HG03521 (cell line): ENCODE results near the gene SLC39A7.

ENCODE experiments used
- ATAC-seq: cut with Tn5 transposase; IDR thresholded peaks from one replicate; pipeline ENCODE4 v1.9.1; 2021; ENCODE audit warnings: mild to moderate bottlenecking, moderate library complexity; ENCODE audit not compliant: unreplicated experiment

SLC39A7 gene, protein sequence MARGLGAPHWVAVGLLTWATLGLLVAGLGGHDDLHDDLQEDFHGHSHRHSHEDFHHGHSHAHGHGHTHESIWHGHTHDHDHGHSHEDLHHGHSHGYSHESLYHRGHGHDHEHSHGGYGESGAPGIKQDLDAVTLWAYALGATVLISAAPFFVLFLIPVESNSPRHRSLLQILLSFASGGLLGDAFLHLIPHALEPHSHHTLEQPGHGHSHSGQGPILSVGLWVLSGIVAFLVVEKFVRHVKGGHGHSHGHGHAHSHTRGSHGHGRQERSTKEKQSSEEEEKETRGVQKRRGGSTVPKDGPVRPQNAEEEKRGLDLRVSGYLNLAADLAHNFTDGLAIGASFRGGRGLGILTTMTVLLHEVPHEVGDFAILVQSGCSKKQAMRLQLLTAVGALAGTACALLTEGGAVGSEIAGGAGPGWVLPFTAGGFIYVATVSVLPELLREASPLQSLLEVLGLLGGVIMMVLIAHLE

DNA sequence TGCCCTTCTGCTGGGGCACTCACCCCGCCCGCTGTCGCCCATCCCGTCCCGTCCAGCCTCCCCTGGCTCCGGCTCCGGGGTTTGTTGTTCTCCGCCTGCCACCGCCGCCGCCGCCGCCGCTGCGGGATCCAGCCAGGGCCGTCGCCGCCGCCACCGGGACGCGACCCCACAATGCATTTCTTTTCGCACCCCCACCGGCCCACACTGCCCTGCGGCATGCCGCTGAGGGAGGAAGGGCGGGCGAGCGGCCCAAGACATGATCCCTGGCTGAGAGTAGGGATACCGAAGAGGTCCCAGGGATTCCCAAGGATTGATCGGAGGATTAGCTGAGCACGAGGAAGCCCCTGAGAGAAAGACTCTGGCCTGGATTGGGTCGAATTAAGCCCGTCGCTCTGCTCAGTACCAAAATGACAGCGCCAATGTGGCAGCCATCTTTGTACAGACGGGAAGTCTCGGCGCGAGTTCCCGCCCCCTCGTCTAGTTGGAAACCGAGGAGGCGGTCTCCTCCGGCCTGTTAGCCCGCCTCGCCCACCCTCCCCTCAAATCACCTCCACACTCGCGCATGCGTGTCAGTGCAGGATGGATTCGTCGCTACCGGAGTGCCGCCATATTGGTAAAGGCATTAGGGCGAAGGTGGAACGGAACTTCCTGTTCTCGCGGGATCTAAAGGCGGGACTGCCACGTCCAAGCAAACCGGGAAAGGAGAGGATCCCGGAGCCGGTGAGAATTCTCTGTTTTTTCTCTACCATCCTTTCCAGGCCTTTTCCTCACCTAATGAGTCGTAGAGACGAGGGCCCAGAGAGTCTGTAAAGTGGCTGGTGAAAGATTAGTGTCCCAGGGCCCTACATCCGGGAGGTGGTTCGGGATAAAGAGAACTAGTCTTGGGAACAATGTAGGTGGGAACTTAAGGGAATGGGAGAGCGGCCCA lies at the start of gene SLC39A7, which contains the start of gene RXRB:
Gene SLC39A7 (plus strand): TSS at position 649 of the 928 bp plus-strand sequence. CDS start 379 bp downstream, outside the sequence.
Gene RXRB (minus strand): TSS at position 447 of the 928 bp plus-strand sequence. CDS start 189 bp downstream, at position 258.
- ATAC-seq = peak; percentile 57

DNA sequence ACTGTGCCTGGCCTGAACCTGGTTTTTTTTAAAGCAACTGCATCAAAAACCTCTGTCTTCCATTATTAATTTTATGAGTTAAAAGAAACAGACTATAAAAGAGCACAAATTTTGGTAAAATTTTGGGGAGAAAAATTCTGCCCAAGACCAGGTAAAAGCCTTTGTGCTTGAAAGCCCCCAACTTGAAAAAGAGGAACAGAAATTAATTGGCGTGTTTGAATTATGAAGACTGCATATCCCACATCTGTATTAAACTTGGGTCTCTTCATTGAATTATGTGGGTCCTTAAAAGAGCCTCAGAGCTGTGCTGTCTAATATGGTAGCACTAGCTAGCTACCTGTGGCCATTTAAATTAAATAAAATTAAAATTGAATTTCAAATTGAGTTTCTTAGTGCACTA lies 49.6 kb upstream of the SLC39A7 start:
- ATAC-seq = no peak

DNA sequence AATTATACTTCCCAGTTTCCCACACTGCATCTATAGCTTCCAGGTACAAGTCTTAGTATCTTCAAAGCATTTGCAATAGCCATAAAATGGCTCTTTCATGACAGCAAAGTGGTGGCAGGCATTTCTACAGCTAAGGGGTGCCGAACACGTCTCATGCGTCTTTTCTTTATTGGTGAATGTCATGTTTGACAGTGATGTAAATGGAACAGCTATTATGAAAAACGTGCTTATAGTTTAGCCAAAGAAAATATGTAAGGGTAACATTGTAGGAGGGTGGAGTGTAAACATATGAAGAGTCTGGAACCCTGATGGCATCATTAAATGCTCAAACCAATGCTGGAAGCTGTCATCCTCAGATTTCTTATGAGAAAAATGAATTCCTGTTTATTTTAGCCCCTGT lies 46.3 kb upstream of the SLC39A7 start:
- no peak for ATAC-seq

DNA sequence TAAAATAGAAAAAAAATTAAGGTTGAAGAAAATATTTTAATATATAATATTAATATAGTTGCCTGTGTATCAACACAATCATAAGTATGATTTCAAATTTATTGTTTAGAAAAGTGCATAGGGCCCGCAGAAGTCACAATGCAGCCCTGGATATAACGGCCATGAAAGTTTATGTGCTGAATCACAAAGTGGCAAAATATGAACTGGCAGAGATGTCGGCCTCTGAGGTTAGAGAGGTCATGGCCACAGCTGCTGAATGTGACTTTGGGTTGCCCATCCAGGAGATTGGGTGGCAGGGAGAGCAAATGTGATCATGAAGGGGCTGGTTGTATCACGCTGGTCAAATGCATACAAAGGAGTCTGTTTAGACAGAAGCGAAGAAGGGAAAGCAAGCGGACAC lies 44.1 kb upstream of the SLC39A7 start:
- no peak for ATAC-seq

DNA sequence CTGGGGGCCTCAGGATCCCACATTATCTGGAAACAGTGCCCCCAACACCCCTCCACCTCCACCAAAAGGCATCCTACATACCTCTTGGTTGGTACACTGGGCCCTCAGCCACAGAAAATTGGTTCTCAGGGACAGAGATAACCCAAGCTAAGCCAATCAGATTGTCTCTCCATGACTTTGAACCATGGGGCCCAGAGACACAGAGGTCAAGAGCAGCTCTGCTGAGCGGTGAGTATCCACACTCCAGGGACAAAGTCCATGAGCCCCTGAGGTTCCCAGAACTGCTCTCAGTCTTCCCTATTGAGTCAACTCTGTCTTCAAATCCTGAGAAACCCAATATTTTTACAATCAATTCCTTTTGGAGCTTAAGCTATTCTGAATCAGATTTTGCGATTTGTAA lies 43.7 kb upstream of the SLC39A7 start:
- ATAC-seq = no peak

DNA sequence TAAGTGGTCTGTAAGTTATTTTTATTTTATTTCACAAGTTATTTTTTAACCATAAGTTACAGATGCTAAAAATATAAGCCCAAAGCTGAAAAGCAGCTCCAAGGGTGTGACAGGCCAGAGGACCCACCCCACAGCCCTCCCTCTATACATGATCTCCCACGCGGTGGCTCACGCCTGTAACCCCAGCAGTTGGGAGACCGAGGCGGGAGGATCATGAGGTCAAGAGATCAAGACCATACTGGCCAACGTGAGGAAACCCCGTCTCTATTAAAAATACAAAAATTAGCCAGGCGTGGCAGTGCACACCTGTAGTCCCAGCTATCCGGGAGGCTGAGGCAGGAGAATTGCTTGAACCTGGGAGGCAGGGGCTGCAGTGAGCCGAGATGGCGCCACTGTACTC lies 40.6 kb upstream of the SLC39A7 start:
- no peak for ATAC-seq

DNA sequence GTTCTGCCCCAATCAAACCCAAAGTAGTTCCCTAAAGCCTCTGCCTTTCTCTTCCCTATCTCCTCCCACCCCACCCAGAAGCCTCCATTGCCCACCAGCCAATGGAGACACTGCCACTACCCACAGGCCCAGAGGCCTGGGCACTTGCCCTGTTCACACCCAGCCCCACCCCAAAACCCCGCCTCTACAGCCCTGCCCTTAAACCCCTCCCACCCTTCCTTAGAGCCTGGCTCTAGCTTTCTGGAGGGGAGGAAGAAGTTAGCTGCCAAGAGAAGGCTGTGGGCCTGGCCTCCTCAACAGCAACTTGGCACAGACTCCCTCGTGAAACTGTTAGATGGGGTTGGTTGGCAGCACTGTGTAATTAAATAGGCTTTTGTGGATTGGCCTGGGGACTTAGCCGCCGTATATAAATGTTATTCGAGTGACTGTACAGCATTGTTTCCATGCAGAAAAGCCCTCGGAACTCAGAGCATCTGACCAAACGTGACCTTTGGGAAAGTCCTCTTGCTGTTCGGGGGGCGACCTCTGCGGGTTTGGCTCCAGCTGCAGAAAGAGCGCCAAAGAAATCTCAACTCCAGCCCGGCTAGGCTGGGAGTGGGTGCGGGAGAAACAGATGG lies 39.8 kb upstream of the SLC39A7 start:
- ATAC-seq = no peak

DNA sequence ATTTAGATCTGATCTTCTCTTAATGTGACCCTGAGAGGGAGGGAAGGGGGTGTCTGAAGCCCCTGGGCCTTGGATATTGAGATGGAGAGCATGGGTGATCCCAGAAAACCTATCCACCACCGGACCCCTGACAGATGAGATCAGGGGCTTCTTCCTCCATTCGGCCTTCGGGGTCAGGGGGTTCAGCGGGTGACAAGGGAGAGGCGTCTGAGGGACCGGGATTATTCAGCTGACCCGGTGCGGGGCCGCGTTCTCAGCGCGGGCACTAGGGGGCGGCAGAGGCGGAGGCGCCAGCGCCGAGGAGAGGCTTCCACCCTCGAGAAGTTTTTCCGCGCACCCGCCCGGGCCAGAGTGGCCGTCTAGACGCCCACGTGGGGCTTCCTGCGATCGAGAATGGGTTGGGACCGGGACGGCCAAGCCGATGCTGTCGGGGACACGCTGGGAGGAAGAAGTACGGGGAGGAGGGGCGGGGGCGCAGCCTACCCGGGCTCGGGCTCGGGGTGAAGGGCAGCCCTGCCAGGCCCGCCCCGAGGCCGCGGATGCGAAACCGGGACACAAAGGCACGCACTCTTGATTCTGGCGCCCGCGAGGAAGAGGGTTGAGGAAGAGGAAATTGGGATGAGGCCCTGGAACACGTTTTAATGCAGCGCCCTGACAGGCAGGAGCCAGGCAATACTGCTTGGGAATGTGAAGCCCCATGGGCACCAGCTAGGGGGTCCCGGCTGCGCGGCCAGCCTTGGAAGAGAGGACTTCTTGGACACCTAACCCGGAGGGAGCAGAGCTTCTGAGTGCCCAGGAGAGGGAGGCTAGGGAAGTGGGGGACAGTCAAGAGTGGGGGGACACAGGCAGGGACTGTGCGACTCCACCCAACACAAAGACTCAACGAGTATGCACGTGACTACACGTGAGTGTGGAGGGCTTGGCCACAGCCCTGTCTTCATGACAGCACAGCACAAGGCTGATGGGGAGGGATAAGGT lies 39.0 kb upstream of the SLC39A7 start:
- ATAC-seq = no peak

DNA sequence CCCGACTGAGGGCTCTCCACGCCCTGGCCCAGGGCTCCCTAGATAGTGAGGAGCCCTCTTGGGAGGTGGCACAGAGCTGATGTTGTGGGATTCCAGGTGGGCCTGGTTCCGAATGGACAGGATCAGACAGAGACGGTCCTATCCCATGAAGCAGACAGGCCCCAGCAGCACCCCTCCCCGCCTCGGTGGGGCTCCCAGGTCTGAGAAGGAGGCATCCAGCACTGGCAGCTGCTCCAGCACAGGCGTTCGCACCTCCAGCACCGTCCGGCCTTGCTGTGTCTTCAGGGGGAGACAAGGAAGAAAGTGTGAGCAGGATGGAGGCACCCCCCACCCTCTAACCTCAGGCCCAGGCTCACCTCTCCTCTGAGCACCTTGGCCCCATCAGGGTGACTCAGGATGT lies 37.1 kb upstream of the SLC39A7 start:
- ATAC-seq = no peak

DNA sequence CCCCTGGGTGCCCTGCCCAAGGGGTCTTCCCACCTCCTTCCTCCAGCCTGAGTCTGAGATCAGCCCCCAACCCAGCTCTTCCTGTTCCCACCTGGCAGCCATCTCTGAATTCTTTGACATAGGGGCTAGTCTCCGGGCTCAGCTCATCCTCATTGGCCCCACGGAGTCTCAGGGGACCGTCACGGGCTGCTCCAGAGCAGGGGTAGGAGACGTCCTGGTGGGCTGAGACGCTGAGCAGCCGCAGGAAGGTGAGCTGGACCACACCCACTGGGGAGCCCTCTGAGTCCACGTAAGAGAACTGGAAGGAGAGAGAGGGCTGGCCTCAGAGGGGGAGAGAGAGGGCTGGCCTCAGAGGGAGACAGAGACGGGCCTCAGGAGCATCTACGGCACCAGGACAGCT lies 36.5 kb upstream of the SLC39A7 start:
- no peak for ATAC-seq

DNA sequence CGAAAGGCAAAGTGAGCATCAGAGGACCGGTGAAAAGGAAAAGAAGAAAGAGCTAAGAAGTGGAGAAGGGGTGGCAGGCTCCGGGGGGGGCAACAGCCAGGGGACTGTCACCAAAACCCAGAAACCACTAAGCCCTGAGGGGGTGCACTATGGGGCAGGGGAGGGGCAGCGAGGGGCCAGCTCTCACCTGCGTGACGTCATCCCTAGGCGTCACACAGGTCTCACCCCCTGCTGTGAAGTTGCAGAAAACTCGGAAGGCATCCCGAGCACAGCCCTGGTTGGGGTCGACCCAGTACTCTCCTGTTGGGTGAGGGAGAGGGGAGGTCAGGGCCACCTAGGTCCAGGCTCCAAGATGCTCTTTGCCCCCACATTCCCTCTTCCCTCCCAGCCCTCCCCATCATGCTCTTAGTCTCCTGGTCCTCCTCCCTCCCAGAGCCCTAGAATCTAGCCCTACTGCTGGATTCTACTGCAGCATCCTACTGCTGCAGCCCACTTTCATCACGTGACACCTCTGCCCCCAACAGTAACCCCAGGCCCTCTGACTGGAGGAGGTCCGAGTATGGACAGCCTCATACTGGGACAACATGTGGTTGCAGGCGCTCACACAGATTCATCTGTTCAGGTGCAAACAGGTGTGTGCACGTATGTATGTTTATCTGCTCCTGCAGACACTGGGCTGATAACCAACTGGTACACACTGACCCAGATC lies 35.8 kb upstream of the SLC39A7 start:
- ATAC-seq = no peak

DNA sequence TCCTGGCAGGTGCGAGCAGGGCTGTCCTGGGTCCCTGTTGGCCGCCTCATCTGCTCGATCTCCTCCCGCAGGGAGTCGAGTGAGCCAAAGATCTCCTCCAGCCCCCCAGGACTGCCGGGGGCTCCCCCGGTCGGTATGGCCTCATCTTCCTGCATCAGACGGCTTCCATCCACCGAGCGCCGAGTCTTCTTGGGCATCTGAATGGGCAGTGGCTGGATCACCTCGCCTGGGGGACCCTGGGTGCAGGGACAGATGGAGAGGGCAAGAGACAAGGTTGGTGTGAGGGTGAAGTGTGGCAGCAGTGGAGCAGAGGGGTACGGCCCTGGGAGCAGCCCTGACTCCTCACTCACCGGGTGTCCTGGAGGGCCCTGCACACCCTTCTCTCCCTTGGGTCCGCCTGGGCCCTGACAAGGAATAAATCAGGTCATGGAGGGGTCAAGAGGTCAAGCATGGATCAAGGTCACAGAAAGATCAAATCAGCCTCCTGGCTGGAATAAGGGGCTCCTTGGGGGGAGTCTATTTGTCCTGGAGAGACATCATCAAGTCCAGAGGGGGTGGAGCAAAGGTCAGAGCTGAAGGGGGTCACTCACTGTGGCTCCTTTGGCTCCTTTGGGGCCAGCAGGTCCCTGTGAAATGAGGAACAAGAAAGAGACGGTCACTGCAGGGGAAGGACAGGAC lies 34.9 kb upstream of the SLC39A7 start:
- no peak for ATAC-seq

DNA sequence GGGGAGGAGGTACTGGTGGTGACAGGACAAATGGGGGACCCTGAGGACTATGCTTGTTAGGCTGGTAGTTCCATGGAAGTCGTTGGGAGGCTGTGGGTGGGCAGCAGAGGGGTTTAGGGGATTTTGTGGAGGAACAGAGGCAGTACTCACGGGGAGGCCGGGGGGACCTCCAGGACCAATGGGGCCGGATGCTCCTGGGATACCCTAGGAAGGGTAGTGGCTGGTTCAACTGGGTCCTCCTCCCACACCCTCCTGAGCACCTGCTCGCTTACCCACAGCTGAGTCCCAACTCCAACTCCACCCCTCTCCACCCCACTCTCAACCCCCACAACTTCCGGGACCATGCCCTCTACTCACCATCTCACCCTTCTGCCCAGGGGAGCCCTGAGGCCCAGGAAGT lies 34.3 kb upstream of the SLC39A7 start:
- ATAC-seq = no peak

DNA sequence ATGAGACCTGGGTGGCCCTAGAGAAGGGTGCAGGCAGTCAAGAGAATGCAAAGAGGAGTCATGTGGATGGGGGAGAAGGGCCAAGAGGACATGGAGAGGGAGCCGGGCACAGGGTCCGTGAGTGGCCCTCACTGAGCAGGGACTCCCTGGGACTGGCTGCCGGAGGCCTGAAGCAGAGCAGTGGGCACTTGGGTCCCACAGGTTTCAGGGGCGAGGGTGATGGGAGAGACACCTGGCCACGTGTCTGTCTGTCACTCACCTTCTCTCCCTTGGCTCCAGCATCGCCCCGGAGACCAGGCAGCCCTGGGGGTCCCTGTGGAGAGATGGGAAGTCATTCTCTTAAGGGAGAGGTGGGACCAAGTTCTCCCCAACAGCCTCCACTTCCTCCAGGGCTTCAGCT lies 33.9 kb upstream of the SLC39A7 start:
- ATAC-seq = no peak

DNA sequence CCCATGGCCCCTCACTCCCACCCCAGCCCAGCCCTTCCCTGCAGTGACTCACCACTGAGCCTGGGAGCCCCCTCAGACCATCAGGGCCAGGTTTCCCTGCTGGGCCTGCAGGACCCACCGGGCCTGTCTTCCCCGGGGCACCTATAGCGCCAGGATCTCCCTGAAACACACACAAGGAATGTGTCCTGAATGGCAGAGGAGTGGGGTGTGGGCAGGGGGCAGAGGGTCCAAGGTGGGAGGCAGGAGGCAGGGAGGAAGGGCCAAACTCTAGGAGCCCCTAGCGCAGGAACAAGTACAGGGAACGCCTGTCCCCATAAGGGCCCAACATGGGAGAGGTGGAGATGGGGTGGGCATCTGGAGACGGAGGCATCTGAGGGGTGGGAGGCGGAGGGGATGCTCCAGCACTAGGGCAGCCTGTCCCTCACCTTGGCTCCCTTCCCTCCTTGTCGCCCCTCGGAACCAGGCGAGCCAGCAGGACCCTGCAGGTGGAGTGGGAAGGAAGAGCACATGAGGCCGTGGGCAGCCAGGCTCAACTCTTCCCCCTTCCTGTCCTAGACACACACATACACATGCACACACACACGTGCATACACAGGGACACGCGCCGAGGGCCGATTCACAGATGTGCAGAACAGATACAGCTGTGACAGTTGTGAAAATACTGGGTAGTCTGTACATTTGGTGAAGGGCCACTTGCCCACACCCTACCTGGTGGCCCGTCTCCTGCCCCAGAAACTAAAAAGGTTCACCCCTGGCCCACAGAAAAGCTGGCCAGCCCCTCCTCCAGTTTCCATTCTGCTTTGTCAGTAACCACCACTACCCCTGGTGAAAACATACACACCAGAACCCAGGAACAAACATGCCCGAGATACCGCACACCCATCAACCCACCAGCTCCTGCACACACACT lies 33.0 kb upstream of the SLC39A7 start:
- ATAC-seq = no peak

DNA sequence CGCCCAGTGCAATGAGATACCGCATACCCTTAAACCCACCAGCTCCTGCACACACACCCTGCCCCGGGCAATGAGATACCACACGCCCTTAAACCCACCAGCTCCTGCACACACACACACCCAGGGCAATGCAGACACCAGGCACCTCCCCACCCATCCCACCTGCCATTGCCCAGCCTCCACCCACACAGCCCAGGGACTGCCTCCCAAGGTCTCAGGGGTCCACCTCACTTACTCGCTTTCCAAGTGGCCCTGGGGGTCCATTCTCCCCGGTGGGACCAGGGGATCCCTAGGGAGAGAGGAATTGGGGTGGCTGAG lies 32.4 kb upstream of the SLC39A7 start:
- no peak for ATAC-seq

DNA sequence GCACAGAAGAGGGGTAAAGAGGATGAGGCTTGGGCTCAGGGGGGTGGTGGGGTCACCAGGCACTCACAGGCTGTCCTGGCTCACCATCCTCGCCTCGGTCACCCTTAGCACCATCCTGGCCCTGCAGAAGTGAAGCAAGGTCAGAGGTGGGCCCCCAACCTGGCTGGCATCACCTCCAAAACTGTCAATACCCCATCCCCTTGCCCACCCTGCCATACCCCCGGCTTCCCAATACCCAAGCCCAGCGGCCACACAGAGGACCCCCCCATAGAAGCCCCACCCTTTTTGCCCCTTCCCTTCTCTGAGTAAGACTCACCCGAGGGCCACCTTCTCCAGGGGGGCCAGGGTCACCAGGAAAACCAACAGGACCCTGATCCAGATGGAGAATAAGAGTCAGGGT lies 32.0 kb upstream of the SLC39A7 start:
- no peak for ATAC-seq
